Endothelial cell of umbilical vein (primary cell): ENCODE results near the gene FBXO30. TPM values are rescaled to one million over a fixed set of nuclear protein-coding genes. Genes with fewer than 3 reads are reported as not detected.

Experiments used
- BruUV-seq: library from RNA; stranded (reverse); fragments of 400-500 nt; replicated peaks from 2 replicates; lab custom pipeline; 2021; lab: Mats Ljungman, UMichigan
- CTCF ChIA-PET: fragments of 300-600, 350-600 bp; sonication (Branson Sonifier 250); formaldehyde crosslinking; loops from one replicate; lab custom pipeline; 2021; ENCODE audit warnings: antibody characterized with exemption, inconsistent platforms; lab: Charles Lee
- POLR2A ChIA-PET: fragments of 300-600, 350-600 bp; sonication (Branson Sonifier 250); formaldehyde crosslinking; loops from one replicate; lab custom pipeline; 2021; ENCODE audit warnings: antibody characterized with exemption, inconsistent platforms; lab: Charles Lee
- DNase-seq: peaks from one replicate; pipeline ENCODE4 v3.0.0-alpha.2; 2011; ENCODE audit warnings: low read depth, low spot score
- FAIRE-seq: peaks from 2 replicates; lab custom pipeline; 2011; peaks lifted over from hg19 to GRCh38; lab: Jason Lieb, UNC
- H2AFZ ChIP-seq: 2 replicates; pipeline ENCODE4 v1.6.0; 2012; ENCODE audit warnings: low read depth, low read length, control low read depth, inconsistent platforms
- H3K27ac ChIP-seq: 2 replicates; pipeline ENCODE4 v1.5.1; 2011; ENCODE audit warnings: low read depth, mild to moderate bottlenecking, control low read depth, low read length, moderate library complexity; ENCODE audit not compliant: insufficient read depth
- H3K27me3 ChIP-seq, 2 experiments: 2 replicates each; pipeline versions ENCODE4 v1.6.0 to v1.6.1; 2011; ENCODE audit warnings: low read length in 2 of 2, mixed read lengths in 1 of 2; ENCODE audit not compliant: control insufficient read depth in 2 of 2, insufficient read depth in 2 of 2
- H3K36me3 ChIP-seq, 2 experiments: 2 replicates in 1 of 2; 3 replicates in 1 of 2; pipeline ENCODE4 v1.5.1; 2011; ENCODE audit warnings: low read length in 2 of 2, mild to moderate bottlenecking in 1 of 2, moderate library complexity in 1 of 2; ENCODE audit not compliant: control insufficient read depth in 2 of 2, insufficient read depth in 2 of 2; ENCODE audit errors: extremely low read depth in 1 of 2
- H3K4me1 ChIP-seq: 3 replicates; pipeline ENCODE4 v1.5.1; 2011; ENCODE audit warnings: mild to moderate bottlenecking, low read length; ENCODE audit not compliant: control insufficient read depth, insufficient read depth; ENCODE audit errors: extremely low read depth
- H3K4me2 ChIP-seq: 2 replicates; pipeline ENCODE4 v1.6.1; 2011; ENCODE audit warnings: low read length, control low read depth, mixed read lengths; ENCODE audit not compliant: insufficient read depth
- H3K4me3 ChIP-seq, 3 experiments: fragments of 200-600 bp in 1 of 3; sonication (generic), shearing (Covaris generic) in 1 of 3; replicated peaks in 1 of 3; 2 replicates each; pipeline ENCODE4 v1.5.1; 2011 to 2016; ENCODE audit warnings: control low read depth in 3 of 3, low read length in 3 of 3, mild to moderate bottlenecking in 2 of 3, inconsistent platforms in 1 of 3, low read depth in 1 of 3, moderate library complexity in 1 of 3; ENCODE audit not compliant: insufficient read depth in 1 of 3
- H3K79me2 ChIP-seq: 2 replicates; pipeline ENCODE4 v1.6.0; 2012; ENCODE audit warnings: low read length, inconsistent platforms; ENCODE audit not compliant: control insufficient read depth, insufficient read depth
- H3K9ac ChIP-seq: replicated peaks from 2 replicates; pipeline ENCODE3; 2011; ENCODE audit warnings: low read length, control low read depth; ENCODE audit not compliant: insufficient read depth; ENCODE audit errors: extremely low read depth
- H3K9me1 ChIP-seq: replicated peaks from 3 replicates; pipeline ENCODE4 v1.6.0; 2011; ENCODE audit warnings: mild to moderate bottlenecking, low read length; ENCODE audit not compliant: control insufficient read depth, insufficient read depth; ENCODE audit errors: extremely low read depth
- H3K9me3 ChIP-seq: replicated peaks from 2 replicates; pipeline ENCODE4 v1.5.1; 2012; ENCODE audit warnings: low read length, inconsistent platforms; ENCODE audit not compliant: control insufficient read depth, insufficient read depth
- H4K20me1 ChIP-seq: replicated peaks from 2 replicates; pipeline ENCODE3; 2011; ENCODE audit warnings: mild to moderate bottlenecking, low read length; ENCODE audit not compliant: control insufficient read depth, insufficient read depth; ENCODE audit errors: extremely low read depth
- CTCF ChIP-seq, 2 donors: IDR thresholded peaks; 1 replicate in 1 of 2; 2 replicates in 1 of 2; pipeline ENCODE4 v1.5.1; 2011; ENCODE audit warnings: low read length in 2 of 2, mild to moderate bottlenecking in 2 of 2, moderate library complexity in 2 of 2, control low read depth in 1 of 2, inconsistent platforms in 1 of 2, low read depth in 1 of 2; ENCODE audit not compliant: insufficient read depth in 1 of 2; ENCODE audit errors: extremely low read depth in 1 of 2
- EZH2 ChIP-seq: IDR thresholded peaks from 2 replicates; pipeline ENCODE4 v1.6.1; 2012; ENCODE audit warnings: borderline replicate concordance, low read depth, mild to moderate bottlenecking, moderate library complexity, low read length, inconsistent platforms; ENCODE audit not compliant: severe bottlenecking
- FOS ChIP-seq: IDR thresholded peaks from 2 replicates; pipeline ENCODE4 v1.6.1; 2011; ENCODE audit warnings: mild to moderate bottlenecking, low read length, moderate library complexity, borderline replicate concordance; ENCODE audit not compliant: insufficient read depth
- GATA2 ChIP-seq: IDR thresholded peaks from 2 replicates; pipeline ENCODE4 v1.7.0; 2011; ENCODE audit warnings: low read depth, mild to moderate bottlenecking, moderate library complexity, mixed read lengths, low read length; ENCODE audit not compliant: insufficient read length, insufficient read depth
- JUN ChIP-seq: IDR thresholded peaks from 2 replicates; pipeline ENCODE4 v1.6.1; 2011; ENCODE audit warnings: borderline replicate concordance, low read depth; ENCODE audit not compliant: insufficient read length, insufficient read depth
- MAX ChIP-seq: IDR thresholded peaks from 2 replicates; pipeline ENCODE4 v1.6.1; 2011; ENCODE audit not compliant: insufficient read depth, insufficient read length
- MYC ChIP-seq: IDR thresholded peaks from one replicate; pipeline ENCODE4 v1.6.1; 2011; ENCODE audit warnings: mild to moderate bottlenecking, low read depth, low read length
- POLR2A ChIP-seq: IDR thresholded peaks from 2 replicates; pipeline ENCODE4 v1.6.1; 2012; ENCODE audit warnings: low read depth, mild to moderate bottlenecking, control low read depth, low read length
- POLR2AphosphoS5 ChIP-seq: IDR thresholded peaks from 2 replicates; pipeline ENCODE4 v1.6.1; 2012; ENCODE audit warnings: low read depth, mild to moderate bottlenecking, control low read depth, low read length, moderate library complexity; ENCODE audit not compliant: insufficient read depth
- dilution Hi-C: fragments of 300-500 bp; cut with MboI; formaldehyde crosslinking; loops from one replicate; pipeline ENCODE4 v1.15.0; 2019; ENCODE audit warnings: low sequenced_read_pairs; ENCODE audit not compliant: extremely low pct_ligation_motif_present
- intact Hi-C: fragments of 100-400 bp; cut with micrococcal nuclease; formaldehyde crosslinking; loops from one replicate; pipeline ENCODE4 v1.10.0; 2022
- polyA plus RNA-seq, 4 experiments: library from polyadenylated mRNA; depleted of rRNA in 3 of 4; stranded (reverse) in 3 of 4; unstranded in 1 of 4; fragments of >200 nt; gene quantifications; 2 replicates each; pipeline versions ENCODE4 v1.2.1 to v1.2.3, GENCODE V29; 2011 to 2012; ENCODE audit warnings: missing spikeins in 1 of 4
- total RNA-seq: library from RNA; stranded (reverse); gene quantifications from 2 replicates; pipeline ENCODE4 v1.2.3, GENCODE V29; 2021

The FBXO30 gene
- total and polyA plus RNA-seq, 2 donors (not counting 3 experiments of a cell fraction or from before 2014, with no cell fraction given), result 3.3 to 11.1 TPM

- Histone ChIP-seq H3K9me1 (no peaks in the 10 kb centered on the region), H3K4me1 (no peaks in the 10 kb centered on the region), H2AFZ (no peak overlapping the region), H4K20me1 (no peaks in the 10 kb centered on the region), H3K9ac (no peak overlapping the region), H3K4me2 (no peak overlapping the region), H3K9me3 (no peaks in the 10 kb centered on the region), H3K27me3 (no peaks in the 10 kb centered on the region), H3K4me3 (no peak overlapping the region), H3K79me2 (no peaks in the 10 kb centered on the region), H3K36me3 (no peaks in the 10 kb centered on the region), H3K27ac (no peak overlapping the region)
- TF ChIP-seq MAX, result no peak
- TF ChIP-seq JUN, result no peak
- no peak for TF ChIP-seq CTCF (IDR thresholded peaks at IDR 0.05; ENCODE audit: extremely low read depth in 1 of 2, insufficient read depth in 1 of 2, low read depth in 1 of 2, low read length in 2 of 2)
- TF ChIP-seq POLR2A, result no peak
- no peak for TF ChIP-seq MYC
- no peak for TF ChIP-seq GATA2
- TF ChIP-seq FOS, result no peak
- no peak for TF ChIP-seq EZH2
- TF ChIP-seq POLR2AphosphoS5, result no peak
- no peak for FAIRE-seq
- intact Hi-C loops (no loop called here), dilution Hi-C loops (no loop called here)
- CTCF ChIA-PET, result no interaction called here
- BruUV-seq, result no TSS peak
- POLR2A ChIA-PET, result no interaction called here
- DNase-seq, result no peak
Observed at GRCh38 chr6:145758113-145758512, 56.5 kb downstream of the FBXO30 start.
